Measurements from ENCODE around the gene GSN. TPM values are rescaled to one million over a fixed set of nuclear protein-coding genes. Genes with fewer than 3 reads are reported as not detected.

The GSN gene
- total RNA-seq, 4 donors from 2014 or later: 2,362 to 3,466 (median 3,146) TPM

DNA sequence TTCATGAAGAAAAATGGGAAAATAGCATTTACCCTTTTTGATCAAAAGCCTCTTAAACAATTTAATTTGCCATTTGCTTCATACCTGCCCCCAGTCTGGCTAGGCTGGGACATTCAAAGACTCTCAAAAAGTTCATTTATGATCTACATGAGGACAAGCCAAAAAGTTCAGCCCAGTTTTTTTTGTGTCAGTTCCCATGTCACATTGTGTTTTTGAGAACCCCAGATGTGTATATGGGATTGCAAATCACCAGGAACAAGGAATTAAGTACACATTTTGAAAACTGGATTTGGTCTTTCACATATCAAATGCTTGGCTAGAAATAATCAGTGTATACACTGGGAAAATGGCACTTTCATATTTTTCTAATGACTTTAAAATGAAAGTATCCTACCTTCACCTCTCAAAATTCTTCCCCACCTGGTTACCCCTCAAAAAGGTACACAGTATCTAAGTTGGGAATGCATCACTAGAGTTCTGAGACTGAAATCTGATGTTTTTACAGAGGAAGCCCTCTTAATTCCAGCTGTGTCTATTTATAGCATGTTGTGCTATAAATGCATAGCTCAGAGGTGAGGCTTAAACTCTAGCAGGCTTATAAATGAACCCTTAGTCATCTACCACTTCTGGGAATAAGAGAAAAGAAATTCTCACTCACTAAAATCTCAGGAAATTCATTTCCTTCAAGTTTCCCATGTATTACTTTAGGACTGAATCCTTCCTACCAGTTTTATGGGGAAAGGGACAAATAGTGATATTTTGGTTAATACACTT is 92.8 kb downstream of the GSN start:
- Histone ChIP-seq H3K9me3 (no peaks in the 10 kb centered on the region), H3K27ac (peak overlapping the region; percentile 82 to 98 (median 96)), H3K27me3 (no peaks in the 10 kb centered on the region), H3K4me3 (no peak overlapping the region), H3K36me3 (peaks cover 0 to 10% of the 10 kb centered on the region in 2 donors), H3K4me1 (peaks cover 65 to 100% (median 66%) of the 10 kb centered on the region in 3 donors)
- TF ChIP-seq CTCF (IDR thresholded peaks at IDR 0.05) (no peak), POLR2AphosphoS5 (IDR thresholded peaks at IDR 0.05) (peak; percentile 60)
- peak; percentile 53 for ATAC-seq

GRCh38 chr9:121362813-121363621 is 95.1 kb downstream of the GSN start:
- TF ChIP-seq POLR2AphosphoS5 (IDR thresholded peaks at IDR 0.05) (peak; percentile 68), CTCF (IDR thresholded peaks at IDR 0.05) (no peak)
- Histone ChIP-seq H3K4me3 (peak overlapping the region; percentile 0 to 19), H3K27me3 (no peaks in the 10 kb centered on the region), H3K4me1 (peaks cover 63 to 100% (median 67%) of the 10 kb centered on the region in 3 donors), H3K27ac (peak overlapping the region; percentile 88 to 98 (median 96)), H3K9me3 (no peaks in the 10 kb centered on the region), H3K36me3 (peaks cover 0 to 6% of the 10 kb centered on the region in 2 donors)
- WGBS, 2 donors (ENCODE audit: low coverage in 1 of 2): 0% methylated on average over 2 of the region's 2 CpGs
- peak; percentile 70 for ATAC-seq

DNA sequence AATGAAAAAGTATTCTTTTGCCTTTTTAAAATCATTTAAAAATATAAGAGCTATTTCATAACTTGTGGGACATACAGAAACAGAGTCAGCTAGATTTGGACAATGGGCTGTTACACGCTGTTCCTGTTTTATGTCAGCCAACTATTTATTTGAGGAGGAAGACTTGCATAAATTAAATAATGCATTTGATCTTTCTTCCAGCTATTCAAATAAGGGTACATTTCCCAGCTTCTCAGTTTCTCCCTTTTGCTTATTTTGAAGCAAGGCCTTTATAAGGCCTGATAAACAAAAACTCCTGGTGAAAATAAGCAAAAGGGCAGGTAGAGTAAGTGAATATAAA is 95.6 kb downstream of the GSN start:
- H3K4me1 ChIP-seq: peaks cover 62 to 100% (median 63%) of the 10 kb centered on the region in 3 donors
- peak overlapping the region; percentile 88 to 98 (median 96) for H3K27ac ChIP-seq
- TF ChIP-seq POLR2A (IDR thresholded peaks at IDR 0.05) (no peak), POLR2AphosphoS5 (IDR thresholded peaks at IDR 0.05) (no peak), CTCF (IDR thresholded peaks at IDR 0.05) (no peak), EP300 (IDR thresholded peaks at IDR 0.05) (no peak)
- 14 to 18% methylated on average over 1 of the region's 1 CpG for WGBS, 2 donors (ENCODE audit: low coverage in 1 of 2)
- peak overlapping the region in 1 of 2 donors; percentile 4 for H3K4me3 ChIP-seq
- H3K36me3 ChIP-seq: peaks cover 0 to 6% of the 10 kb centered on the region in 2 donors
- no peaks in the 10 kb centered on the region for H3K9me3 ChIP-seq
- no peak for ATAC-seq
- no peaks in the 10 kb centered on the region for H3K27me3 ChIP-seq

- TF ChIP-seq POLR2A (IDR thresholded peaks at IDR 0.05): no peak
- TF ChIP-seq POLR2AphosphoS5 (IDR thresholded peaks at IDR 0.05): no peak
- no peak for TF ChIP-seq EP300 (IDR thresholded peaks at IDR 0.05)
- TF ChIP-seq CTCF (IDR thresholded peaks at IDR 0.05): no peak
- Histone ChIP-seq H3K27ac (peak overlapping the region; percentile 88 to 98 (median 96)), H3K4me3 (peak overlapping the region in 1 of 2 donors; percentile 4), H3K27me3 (no peaks in the 10 kb centered on the region), H3K36me3 (peaks cover 0 to 6% of the 10 kb centered on the region in 2 donors), H3K9me3 (no peaks in the 10 kb centered on the region), H3K4me1 (peaks cover 58 to 97% (median 62%) of the 10 kb centered on the region in 3 donors)
- 51 to 56% methylated on average over 4 to 5 of the region's 5 CpGs for WGBS, 2 donors (ENCODE audit: low coverage in 1 of 2)
- ATAC-seq: no peak
Measured at GRCh38 chr9:121364077-121364476, 96.1 kb downstream of the GSN start.

Measured in gastroesophageal sphincter (tissue), 4 donors.